Spleen (tissue), 11 donors: Measurements from ENCODE around the gene DRD4. TPM values are rescaled to one million over a fixed set of nuclear protein-coding genes. Genes with fewer than 3 reads are reported as not detected.

ENCODE experiments used
- DNase-seq: peaks from one replicate; pipeline ENCODE4 v3.0.0-alpha.2; 2020
- H3K27ac ChIP-seq, 8 donors: fragments of 200-600 bp; sonication (generic) in 7 of 8; 1 replicate in 4 of 8; 2 replicates in 4 of 8; pipeline versions ENCODE4 v1.5.0 to v1.8.0; 2016 to 2021; ENCODE audit warnings: inconsistent platforms in 4 of 8, mild to moderate bottlenecking in 4 of 8, moderate library complexity in 1 of 8
- H3K27me3 ChIP-seq, 7 donors: fragments of 200-600 bp; sonication (generic) in 6 of 7; replicated peaks in 1 of 7; 1 replicate in 4 of 7; 2 replicates in 3 of 7; pipeline versions ENCODE4 v1.5.0 to v1.8.0; 2016 to 2021; ENCODE audit warnings: inconsistent platforms in 3 of 7, mild to moderate bottlenecking in 1 of 7
- H3K36me3 ChIP-seq, 6 donors: fragments of 200-600 bp; sonication (generic) in 5 of 6; 1 replicate in 4 of 6; 2 replicates in 2 of 6; pipeline versions ENCODE4 v1.5.0 to v1.8.0; 2016 to 2021; ENCODE audit warnings: inconsistent platforms in 2 of 6
- H3K4me1 ChIP-seq, 6 donors: fragments of 200-600 bp; sonication (generic) in 5 of 6; 1 replicate in 3 of 6; 2 replicates in 3 of 6; pipeline versions ENCODE4 v1.5.0 to v1.8.0; 2016 to 2021; ENCODE audit warnings: inconsistent platforms in 3 of 6
- H3K4me3 ChIP-seq, 8 donors: fragments of 200-600 bp; sonication (generic) in 7 of 8; 1 replicate in 4 of 8; 2 replicates in 4 of 8; pipeline versions ENCODE4 v1.5.0 to v1.8.0; 2016 to 2021; ENCODE audit warnings: inconsistent platforms in 4 of 8, mild to moderate bottlenecking in 4 of 8, moderate library complexity in 2 of 8
- H3K9me3 ChIP-seq, 8 donors: fragments of 200-600 bp; sonication (generic) in 7 of 8; 1 replicate in 4 of 8; 2 replicates in 4 of 8; pipeline versions ENCODE4 v1.5.0 to v1.8.0; 2016 to 2021; ENCODE audit warnings: inconsistent platforms in 4 of 8
- POLR2A ChIP-seq, 3 donors: fragments of 450-650 bp; IDR thresholded peaks; one replicate each; pipeline ENCODE4 v1.5.1; 2017; ENCODE audit warnings: antibody characterized with exemption in 3 of 3, mild to moderate bottlenecking in 1 of 3
- POLR2AphosphoS5 ChIP-seq, 3 donors: sonication (generic); formaldehyde crosslinking; IDR thresholded peaks; one replicate each; pipeline ENCODE4 v1.5.1; 2017; ENCODE audit warnings: antibody characterized with exemption in 3 of 3
- WGBS, 5 donors: extraction: QIAGEN DNeasy Blood & Tissue Kit in 3 of 5; methylation state at CpG; one replicate each; pipeline versions ENCODE4 v1.1.5 to v1.1.7; 2013 to 2018; 5-methylcytosine and 5-hydroxymethylcytosine counted together
- intact Hi-C: fragments of 100-400 bp; cut with DNase I; formaldehyde crosslinking; loops from one replicate; pipeline ENCODE4 v1.15.0; 2023; ENCODE audit warnings: low total_unique reads
- polyA plus RNA-seq, 3 donors: library from polyadenylated mRNA; stranded (reverse); fragments of 200-250 nt; gene quantifications; one replicate each; pipeline ENCODE4 v1.2.1, GENCODE V29; 2013
- total RNA-seq, 7 donors: library from RNA; depleted of rRNA in 3 of 7; stranded (reverse); fragments of >200 nt in 3 of 7; fragmentation: NEBNext Ultra II Directional in 4 of 7; extraction: Animal tissue kit (Norgen Biotek cat#: 25700) in 4 of 7; gene quantifications; one replicate each; pipeline versions ENCODE4 v1.1.0 to v1.2.1, GENCODE V29; 2016 to 2021
- TF ChIP-seq, protein P1 (sequence below), 11 experiments: fragments of 200-600 bp in 7 of 11; fragments of 450-650 bp in 4 of 11; sonication (generic) in 4 of 11; IDR thresholded peaks in 8 of 11; conservative IDR thresholded peaks in 3 of 11; 1 replicate in 7 of 11; 2 replicates in 4 of 11; pipeline versions ENCODE4 v1.4.0 to v1.8.0; 2016 to 2021; ENCODE audit warnings: antibody characterized with exemption in 11 of 11, inconsistent platforms in 4 of 11, mild to moderate bottlenecking in 1 of 11
- donor health status: healthy with polysubstance abuse.
- donor health status: DM: no; HTN: no; CAD: no; lungs with moderate emphysema.
- donor health status: DM: no; HTN: no; CAD: no.
- donor health status: Bipolar disorder and iron deficiency.
- donor health status: healthy.
- donor health status: DM: no; HTN: no; CAD: no.
- donor health status: DM: yes; HTN: yes; CAD: no.

The DRD4 gene
- total and polyA plus RNA-seq, 10 donors, result 0.12 to 0.86 (median 0.44) TPM; not detected in 3

DNA sequence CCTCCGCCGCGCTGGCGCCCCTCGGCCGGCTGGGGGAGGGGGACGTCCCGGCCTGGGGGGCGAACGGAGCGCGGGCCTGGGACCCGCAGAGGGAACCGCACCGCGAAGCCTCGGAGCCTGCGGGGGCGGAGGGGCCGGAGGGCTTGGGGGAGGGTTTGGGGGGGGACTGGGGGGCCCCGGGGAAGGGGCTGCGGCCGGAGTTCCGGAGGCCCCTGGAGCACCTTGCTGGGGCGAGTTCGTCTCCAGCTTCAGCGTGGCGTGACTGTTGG lies 9.8 kb upstream of the DRD4 start:
- Histone ChIP-seq H3K4me1 (peaks cover 0 to 34% (median 21%) of the 10 kb centered on the region in 6 donors), H3K36me3 (peaks cover 0 to 14% (median 0%) of the 10 kb centered on the region in 6 donors), H3K27me3 (peaks cover 0 to 47% (median 23%) of the 10 kb centered on the region in 7 donors), H3K9me3 (no peaks in the 10 kb centered on the region), H3K27ac (no peak overlapping the region), H3K4me3 (peak overlapping the region in 1 of 8 donors; percentile 34)
- TF ChIP-seq, protein P1, sequence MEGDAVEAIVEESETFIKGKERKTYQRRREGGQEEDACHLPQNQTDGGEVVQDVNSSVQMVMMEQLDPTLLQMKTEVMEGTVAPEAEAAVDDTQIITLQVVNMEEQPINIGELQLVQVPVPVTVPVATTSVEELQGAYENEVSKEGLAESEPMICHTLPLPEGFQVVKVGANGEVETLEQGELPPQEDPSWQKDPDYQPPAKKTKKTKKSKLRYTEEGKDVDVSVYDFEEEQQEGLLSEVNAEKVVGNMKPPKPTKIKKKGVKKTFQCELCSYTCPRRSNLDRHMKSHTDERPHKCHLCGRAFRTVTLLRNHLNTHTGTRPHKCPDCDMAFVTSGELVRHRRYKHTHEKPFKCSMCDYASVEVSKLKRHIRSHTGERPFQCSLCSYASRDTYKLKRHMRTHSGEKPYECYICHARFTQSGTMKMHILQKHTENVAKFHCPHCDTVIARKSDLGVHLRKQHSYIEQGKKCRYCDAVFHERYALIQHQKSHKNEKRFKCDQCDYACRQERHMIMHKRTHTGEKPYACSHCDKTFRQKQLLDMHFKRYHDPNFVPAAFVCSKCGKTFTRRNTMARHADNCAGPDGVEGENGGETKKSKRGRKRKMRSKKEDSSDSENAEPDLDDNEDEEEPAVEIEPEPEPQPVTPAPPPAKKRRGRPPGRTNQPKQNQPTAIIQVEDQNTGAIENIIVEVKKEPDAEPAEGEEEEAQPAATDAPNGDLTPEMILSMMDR (IDR thresholded peaks at IDR 0.05 in 8 of 11, conservative IDR thresholded peaks at IDR 0.05 in 3 of 11), result no peak
- no peak for TF ChIP-seq POLR2AphosphoS5 (IDR thresholded peaks at IDR 0.05)
- 16 to 46% (median 18%) methylated on average over 7 to 28 of the region's 28 CpGs for WGBS, 5 donors
- intact Hi-C loops, result no loop called here
- no peak for DNase-seq

DNA sequence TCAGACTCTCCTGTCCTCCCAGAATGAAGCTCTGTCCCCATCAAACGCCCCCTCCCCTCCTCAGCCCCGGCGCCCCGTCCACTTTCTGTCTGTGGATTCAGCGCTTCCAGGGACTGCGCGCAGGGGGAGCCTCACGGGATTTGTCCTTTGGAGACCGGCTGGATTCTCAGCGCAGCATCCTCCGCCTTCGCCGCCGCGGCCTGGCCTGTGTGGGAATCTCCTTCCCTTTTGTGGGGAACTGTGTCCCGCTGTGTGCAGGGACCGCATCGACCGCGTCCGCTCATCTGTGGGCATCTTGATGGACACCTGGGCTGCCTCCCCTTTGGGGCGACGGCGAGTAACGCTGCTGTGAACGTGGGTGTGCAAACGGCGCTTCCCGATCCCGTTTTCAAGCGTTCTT lies 9.0 kb upstream of the DRD4 start:
- Histone ChIP-seq H3K4me1 (peaks cover 0 to 34% (median 21%) of the 10 kb centered on the region in 6 donors), H3K9me3 (no peaks in the 10 kb centered on the region), H3K27me3 (peaks cover 0 to 47% (median 23%) of the 10 kb centered on the region in 7 donors), H3K4me3 (no peak overlapping the region), H3K36me3 (peaks cover 0 to 10% (median 0%) of the 10 kb centered on the region in 6 donors), H3K27ac (no peak overlapping the region)
- DNase-seq, result no peak
- WGBS, 5 donors, result 91 to 95% (median 93%) methylated on average over 31 of the region's 31 CpGs
- intact Hi-C loops, result no loop called here
- TF ChIP-seq POLR2AphosphoS5 (IDR thresholded peaks at IDR 0.05) (peak in 1 of 3 donors; percentile 42), POLR2A (IDR thresholded peaks at IDR 0.05) (no peak)
- TF ChIP-seq, protein P1 (IDR thresholded peaks at IDR 0.05 in 8 of 11, conservative IDR thresholded peaks at IDR 0.05 in 3 of 11), result no peak

DNA sequence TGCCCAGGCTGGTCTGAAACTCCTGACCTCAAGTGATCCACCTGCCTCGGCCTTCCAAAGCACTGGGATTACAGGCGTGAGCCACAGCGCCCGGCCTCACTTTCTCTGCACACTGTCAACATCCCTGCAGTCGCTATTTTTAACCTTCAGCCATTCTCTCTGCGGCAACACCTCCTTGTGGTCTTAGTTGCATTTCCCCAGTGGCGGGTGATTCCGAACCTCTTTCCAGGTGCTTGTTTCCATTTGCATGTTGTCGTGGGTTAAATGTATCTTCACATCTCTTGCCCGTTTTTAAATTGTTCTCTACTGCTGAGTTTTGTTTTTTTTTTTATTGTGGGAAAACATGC lies 7.9 kb upstream of the DRD4 start:
- H3K4me1 ChIP-seq, result peaks cover 0 to 34% (median 21%) of the 10 kb centered on the region in 6 donors
- WGBS, 5 donors, result 14 to 44% (median 27%) methylated on average over 10 of the region's 10 CpGs
- H3K36me3 ChIP-seq, result peaks cover 0 to 6% (median 0%) of the 10 kb centered on the region in 6 donors
- TF ChIP-seq POLR2AphosphoS5 (IDR thresholded peaks at IDR 0.05) (no peak), POLR2A (IDR thresholded peaks at IDR 0.05) (no peak)
- TF ChIP-seq, protein P1 (IDR thresholded peaks at IDR 0.05 in 8 of 11, conservative IDR thresholded peaks at IDR 0.05 in 3 of 11), result no peak
- peaks cover 0 to 43% (median 23%) of the 10 kb centered on the region in 7 donors for H3K27me3 ChIP-seq
- H3K4me3 ChIP-seq, result no peak overlapping the region
- H3K27ac ChIP-seq, result no peak overlapping the region
- no peaks in the 10 kb centered on the region for H3K9me3 ChIP-seq
- DNase-seq, result no peak
- intact Hi-C loops, result no loop called here

GRCh38 chr11:630871-631270 lies 6.2 kb upstream of the DRD4 start:
- no peak overlapping the region for H3K27ac ChIP-seq
- intact Hi-C loops, result no loop called here
- WGBS, 5 donors, result 80 to 91% (median 83%) methylated on average over 5 of the region's 5 CpGs
- H3K27me3 ChIP-seq, result peaks cover 0 to 33% (median 17%) of the 10 kb centered on the region in 7 donors
- no peak overlapping the region for H3K4me3 ChIP-seq
- no peaks in the 10 kb centered on the region for H3K9me3 ChIP-seq
- DNase-seq, result no peak
- peaks cover 0 to 29% (median 21%) of the 10 kb centered on the region in 6 donors for H3K4me1 ChIP-seq
- TF ChIP-seq, protein P1 (IDR thresholded peaks at IDR 0.05 in 8 of 11, conservative IDR thresholded peaks at IDR 0.05 in 3 of 11), result no peak
- TF ChIP-seq POLR2A (IDR thresholded peaks at IDR 0.05) (no peak), POLR2AphosphoS5 (IDR thresholded peaks at IDR 0.05) (no peak)
- H3K36me3 ChIP-seq, result peaks cover 0 to 5% (median 0%) of the 10 kb centered on the region in 6 donors
